MM.1S (cell line): ENCODE results near the gene TIMM13.

ENCODE experiments used
- DNase-seq: peaks from one replicate; pipeline ENCODE4 v3.0.0-alpha.2; 2015
- H2AFZ ChIP-seq: fragments of 300-600 bp; sonication (generic); 2 replicates; pipeline ENCODE4 v1.6.0; 2016; ENCODE audit warnings: antibody characterized with exemption, low read length
- H3F3A ChIP-seq: fragments of 300-600 bp; sonication (generic); 2 replicates; pipeline ENCODE4 v1.6.1; 2016; ENCODE audit warnings: mild to moderate bottlenecking, antibody characterized with exemption, low read length, moderate library complexity, mixed read lengths; ENCODE audit not compliant: insufficient read depth
- H3K27ac ChIP-seq: fragments of 300-600 bp; sonication (generic); 2 replicates; pipeline ENCODE4 v1.5.1; 2016; ENCODE audit warnings: mild to moderate bottlenecking, low read length
- H3K27me3 ChIP-seq: fragments of 300-600 bp; sonication (generic); replicated peaks from 2 replicates; pipeline ENCODE4 v1.6.0; 2016; ENCODE audit warnings: low read length; ENCODE audit not compliant: insufficient read depth
- H3K36me3 ChIP-seq: fragments of 300-600 bp; sonication (generic); replicated peaks from 2 replicates; pipeline ENCODE4 v1.6.1; 2016; ENCODE audit warnings: mild to moderate bottlenecking, low read length, mixed read lengths; ENCODE audit not compliant: insufficient read depth
- H3K4me1 ChIP-seq: fragments of 300-600 bp; sonication (generic); 2 replicates; pipeline ENCODE4 v1.6.1; 2016; ENCODE audit warnings: low read length, mixed read lengths
- H3K4me2 ChIP-seq: fragments of 300-600 bp; sonication (generic); 2 replicates; pipeline ENCODE4 v1.6.0; 2016; ENCODE audit warnings: low read depth, low read length
- H3K4me3 ChIP-seq: fragments of 300-600 bp; sonication (generic); 2 replicates; pipeline ENCODE4 v1.5.1; 2016; ENCODE audit warnings: low read length, mixed read lengths
- H3K79me2 ChIP-seq: fragments of 300-600 bp; sonication (generic); 2 replicates; pipeline ENCODE4 v1.6.1; 2016; ENCODE audit warnings: mixed run types, low read length, mixed read lengths
- H3K9ac ChIP-seq: fragments of 300-600 bp; sonication (generic); 2 replicates; pipeline ENCODE4 v1.6.1; 2016; ENCODE audit warnings: low read length, mixed read lengths
- H3K9me2 ChIP-seq: fragments of 300-600 bp; sonication (generic); replicated peaks from 2 replicates; pipeline ENCODE4 v1.6.1; 2016; ENCODE audit warnings: mild to moderate bottlenecking, low read length, mixed read lengths; ENCODE audit not compliant: insufficient read depth
- H3K9me3 ChIP-seq: fragments of 300-600 bp; sonication (generic); replicated peaks from 2 replicates; pipeline ENCODE4 v1.6.1; 2016; ENCODE audit warnings: mild to moderate bottlenecking, low read length, mixed read lengths; ENCODE audit not compliant: insufficient read depth
- H4K20me1 ChIP-seq: fragments of 300-600 bp; sonication (generic); 2 replicates; pipeline ENCODE4 v1.6.1; 2016; ENCODE audit warnings: mild to moderate bottlenecking, low read length, moderate library complexity, mixed read lengths; ENCODE audit not compliant: insufficient read depth
- EZH2 ChIP-seq: fragments of 300-600 bp; sonication (generic); optimal IDR thresholded peaks from 2 replicates; pipeline ENCODE3; 2017; ENCODE audit warnings: low read depth, mild to moderate bottlenecking, antibody characterized with exemption, low read length, mixed read lengths
- EZH2phosphoT487 ChIP-seq: fragments of 300-600 bp; sonication (generic); IDR thresholded peaks from 2 replicates; pipeline ENCODE4 v1.6.1; 2018; ENCODE audit warnings: antibody characterized with exemption, low read length
- TF ChIP-seq, protein P1 (sequence below): fragments of 300-600 bp; sonication (generic); IDR thresholded peaks from 2 replicates; pipeline ENCODE4 v1.5.1; 2016; ENCODE audit warnings: antibody characterized with exemption, low read length, mixed read lengths

The TIMM13 gene

DNA sequence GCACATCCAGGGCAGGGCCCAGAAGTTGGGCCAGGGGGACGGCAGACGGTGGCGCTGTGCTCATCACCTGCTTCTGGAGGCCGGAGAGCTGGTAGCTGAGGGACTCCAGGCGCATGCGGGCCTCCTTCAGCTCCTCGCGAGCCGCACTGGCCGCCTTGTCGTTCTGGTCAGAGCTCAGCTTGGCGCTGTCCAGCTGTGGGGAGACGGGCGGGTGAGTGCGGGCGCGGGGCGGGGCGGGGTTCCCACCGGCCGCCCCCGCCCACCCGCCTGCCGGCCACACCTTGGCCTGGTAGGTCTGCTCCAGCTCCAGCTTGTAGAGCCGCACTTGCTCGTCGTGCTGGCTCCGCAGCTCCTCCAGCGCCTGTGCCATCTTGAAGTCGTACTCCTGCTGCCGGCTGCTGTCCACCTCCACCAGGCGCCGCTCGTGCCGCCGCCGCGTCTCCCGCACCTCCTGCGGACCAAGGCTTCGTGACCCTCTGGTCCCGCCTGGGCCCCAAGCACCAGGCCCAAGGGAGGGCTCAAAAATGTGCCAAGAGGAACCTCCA is 7.4 kb upstream of the TIMM13 start:
- TF ChIP-seq EZH2 (no peak), EZH2phosphoT487 (no peak)
- TF ChIP-seq, protein P1, sequence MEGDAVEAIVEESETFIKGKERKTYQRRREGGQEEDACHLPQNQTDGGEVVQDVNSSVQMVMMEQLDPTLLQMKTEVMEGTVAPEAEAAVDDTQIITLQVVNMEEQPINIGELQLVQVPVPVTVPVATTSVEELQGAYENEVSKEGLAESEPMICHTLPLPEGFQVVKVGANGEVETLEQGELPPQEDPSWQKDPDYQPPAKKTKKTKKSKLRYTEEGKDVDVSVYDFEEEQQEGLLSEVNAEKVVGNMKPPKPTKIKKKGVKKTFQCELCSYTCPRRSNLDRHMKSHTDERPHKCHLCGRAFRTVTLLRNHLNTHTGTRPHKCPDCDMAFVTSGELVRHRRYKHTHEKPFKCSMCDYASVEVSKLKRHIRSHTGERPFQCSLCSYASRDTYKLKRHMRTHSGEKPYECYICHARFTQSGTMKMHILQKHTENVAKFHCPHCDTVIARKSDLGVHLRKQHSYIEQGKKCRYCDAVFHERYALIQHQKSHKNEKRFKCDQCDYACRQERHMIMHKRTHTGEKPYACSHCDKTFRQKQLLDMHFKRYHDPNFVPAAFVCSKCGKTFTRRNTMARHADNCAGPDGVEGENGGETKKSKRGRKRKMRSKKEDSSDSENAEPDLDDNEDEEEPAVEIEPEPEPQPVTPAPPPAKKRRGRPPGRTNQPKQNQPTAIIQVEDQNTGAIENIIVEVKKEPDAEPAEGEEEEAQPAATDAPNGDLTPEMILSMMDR = no peak
- no peaks in the 10 kb centered on the region for H3K27me3 ChIP-seq
- H3K9me2 ChIP-seq = no peaks in the 10 kb centered on the region
- no peak overlapping the region for H3K27ac ChIP-seq
- 0 out of 2 replicates have a peak, but pooled peaks cover 8% of the 10 kb centered on the region for H3F3A ChIP-seq
- H3K4me2 ChIP-seq = no peak overlapping the region
- H3K4me1 ChIP-seq = no peaks in the 10 kb centered on the region
- no peaks in the 10 kb centered on the region for H4K20me1 ChIP-seq
- H3K36me3 ChIP-seq = peaks cover 33% of the 10 kb centered on the region
- no peak overlapping the region for H3K4me3 ChIP-seq
- H2AFZ ChIP-seq = no peak overlapping the region
- peaks cover 61% of the 10 kb centered on the region for H3K79me2 ChIP-seq
- H3K9ac ChIP-seq = no peak overlapping the region
- H3K9me3 ChIP-seq = no peaks in the 10 kb centered on the region
- no peak for DNase-seq

DNA sequence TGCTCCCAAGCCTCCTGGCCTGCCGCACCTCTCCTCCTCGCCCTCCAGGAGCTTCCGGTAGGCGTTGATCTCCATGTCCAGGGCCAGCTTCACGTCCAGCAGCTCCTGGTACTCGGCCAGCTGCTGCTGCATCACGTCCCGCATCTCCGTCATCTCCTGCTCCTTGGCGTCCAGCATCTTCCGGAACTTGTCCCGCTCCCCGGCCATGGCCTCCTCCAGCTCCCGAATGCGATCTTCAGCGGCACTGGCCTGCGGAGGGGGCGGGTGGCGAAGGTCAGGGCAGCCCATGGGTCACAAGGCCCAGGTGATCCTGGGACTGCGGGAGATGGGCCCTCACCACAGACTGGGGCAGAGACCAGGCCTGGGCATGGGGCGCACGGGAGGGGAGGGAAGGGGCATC is 6.9 kb upstream of the TIMM13 start:
- no peak overlapping the region for H3K9ac ChIP-seq
- no peak overlapping the region for H3K4me2 ChIP-seq
- no peak overlapping the region for H3K27ac ChIP-seq
- peaks cover 36% of the 10 kb centered on the region for H3K36me3 ChIP-seq
- no peaks in the 10 kb centered on the region for H3K9me3 ChIP-seq
- no peak for TF ChIP-seq EZH2
- no peak overlapping the region for H2AFZ ChIP-seq
- H3K27me3 ChIP-seq = no peaks in the 10 kb centered on the region
- H3F3A ChIP-seq = peaks cover 12% of the 10 kb centered on the region
- no peaks in the 10 kb centered on the region for H3K9me2 ChIP-seq
- H3K4me3 ChIP-seq = no peak overlapping the region
- H4K20me1 ChIP-seq = no peaks in the 10 kb centered on the region
- H3K4me1 ChIP-seq = no peaks in the 10 kb centered on the region
- H3K79me2 ChIP-seq = peaks cover 60% of the 10 kb centered on the region
- no peak for DNase-seq

DNA sequence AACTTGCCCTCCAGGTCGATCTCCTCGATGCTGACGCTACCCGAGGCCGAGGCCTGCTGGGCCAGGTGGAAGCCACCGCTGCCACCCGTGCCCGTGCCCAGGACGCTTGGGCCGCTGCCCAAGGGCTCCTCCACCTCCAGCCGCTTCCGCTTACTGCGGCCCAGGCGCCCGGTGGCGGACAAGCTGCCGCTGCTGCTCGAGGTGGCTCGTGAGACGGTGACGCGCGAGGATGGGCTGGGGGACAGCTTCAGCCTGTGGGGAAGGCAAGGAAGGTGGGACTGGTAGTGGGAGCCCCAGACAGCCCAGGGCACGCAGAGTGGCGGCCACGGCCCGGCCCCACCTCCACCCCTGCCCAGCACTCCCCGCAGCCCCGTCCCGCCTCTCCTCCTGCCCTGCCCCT is 6.5 kb upstream of the TIMM13 start:
- H3K27ac ChIP-seq = no peak overlapping the region
- peaks cover 36% of the 10 kb centered on the region for H3K36me3 ChIP-seq
- no peaks in the 10 kb centered on the region for H4K20me1 ChIP-seq
- H3K4me2 ChIP-seq = no peak overlapping the region
- no peaks in the 10 kb centered on the region for H3K4me1 ChIP-seq
- H3K9me3 ChIP-seq = no peaks in the 10 kb centered on the region
- no peaks in the 10 kb centered on the region for H3K27me3 ChIP-seq
- no peak overlapping the region for H3K9ac ChIP-seq
- no peak overlapping the region for H2AFZ ChIP-seq
- no peak for DNase-seq
- no peak overlapping the region for H3K4me3 ChIP-seq
- H3K9me2 ChIP-seq = no peaks in the 10 kb centered on the region
- H3K79me2 ChIP-seq = peaks cover 59% of the 10 kb centered on the region
- TF ChIP-seq, protein P1 = no peak
- TF ChIP-seq EZH2phosphoT487 (no peak), EZH2 (no peak)
- peaks cover 17% of the 10 kb centered on the region for H3F3A ChIP-seq

DNA sequence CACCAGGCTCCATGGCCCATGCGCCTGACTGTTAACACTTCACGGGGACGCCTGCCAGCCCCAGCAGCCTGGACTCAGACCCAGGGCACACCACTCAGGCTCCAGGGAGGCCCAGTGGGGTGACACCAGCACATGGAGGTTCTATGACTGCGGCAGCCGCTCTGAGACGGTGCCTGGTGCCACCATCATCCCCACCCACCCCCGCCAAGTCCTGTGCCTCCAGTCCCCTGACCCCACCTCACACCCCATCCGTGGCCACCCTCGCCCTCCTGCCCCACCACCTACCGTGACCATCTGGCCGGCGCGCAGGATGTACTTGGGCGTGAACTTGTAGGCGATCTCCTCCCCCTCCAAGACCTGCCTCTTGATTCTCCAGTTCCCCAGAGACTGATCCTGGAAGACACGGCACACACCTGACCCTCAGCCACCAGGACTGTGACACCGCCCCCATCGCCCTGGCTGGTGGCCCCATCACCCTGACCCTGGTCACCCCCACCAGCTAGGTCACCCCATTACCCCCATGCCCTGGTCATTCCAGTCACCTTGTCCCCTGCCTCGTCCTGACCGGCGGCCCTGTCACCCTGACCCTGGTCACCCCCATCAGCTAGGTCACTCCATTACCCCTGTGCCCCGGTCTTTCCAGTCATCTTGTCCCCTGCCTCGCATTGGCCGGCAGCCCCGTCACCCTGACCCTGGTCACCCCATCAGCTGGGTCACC is 4.9 kb upstream of the TIMM13 start:
- no peak for DNase-seq
- Histone ChIP-seq H3K9ac (no peak overlapping the region), H3K9me3 (no peaks in the 10 kb centered on the region), H3K27me3 (no peaks in the 10 kb centered on the region), H2AFZ (no peak overlapping the region), H4K20me1 (no peaks in the 10 kb centered on the region), H3F3A (peaks cover 27% of the 10 kb centered on the region), H3K4me1 (no peaks in the 10 kb centered on the region), H3K9me2 (no peaks in the 10 kb centered on the region), H3K79me2 (peaks cover 47% of the 10 kb centered on the region), H3K27ac (no peak overlapping the region), H3K36me3 (peaks cover 26% of the 10 kb centered on the region), H3K4me3 (no peak overlapping the region), H3K4me2 (no peak overlapping the region)
- TF ChIP-seq EZH2phosphoT487 (no peak), EZH2 (no peak)
- TF ChIP-seq, protein P1 = no peak
